22Rv1 (cell line): ENCODE results near the gene AGRP.

Source experiments
- H3K27ac ChIP-seq: fragments of 450-650 bp; 2 replicates; pipeline ENCODE4 v1.5.1; 2017
- ZFX ChIP-seq: fragments of 450-650 bp; IDR thresholded peaks from 2 replicates; pipeline ENCODE4 v1.6.1; 2017; ENCODE audit warnings: antibody characterized with exemption, borderline replicate concordance
- TF ChIP-seq, protein P1 (sequence below): fragments of 450-650 bp; IDR thresholded peaks from 2 replicates; pipeline ENCODE4 v1.5.1; 2017; ENCODE audit warnings: mild to moderate bottlenecking

AGRP gene

DNA sequence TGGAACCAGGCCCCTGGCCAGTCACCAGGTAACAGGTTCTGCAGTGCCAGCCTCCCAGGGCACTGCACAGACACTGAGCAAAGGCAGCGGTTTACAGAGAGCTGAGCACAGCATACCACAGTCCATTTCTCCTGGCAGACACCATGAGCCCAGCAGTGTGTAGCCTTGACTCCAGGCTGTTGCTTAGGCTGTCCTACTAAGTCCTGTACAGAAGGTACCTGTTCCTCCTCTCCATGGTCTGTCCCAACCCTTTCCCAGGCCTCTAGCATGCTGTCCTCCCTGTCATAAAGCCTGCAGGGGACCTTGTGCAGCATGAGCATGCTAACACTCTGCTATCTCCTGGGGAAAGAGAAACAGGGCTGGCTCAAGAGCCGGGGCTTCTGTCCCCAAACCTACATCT is 22.4 kb downstream of the AGRP start:
- peak overlapping the region; percentile 82 for H3K27ac ChIP-seq
- no peak for TF ChIP-seq ZFX
- TF ChIP-seq, protein P1, sequence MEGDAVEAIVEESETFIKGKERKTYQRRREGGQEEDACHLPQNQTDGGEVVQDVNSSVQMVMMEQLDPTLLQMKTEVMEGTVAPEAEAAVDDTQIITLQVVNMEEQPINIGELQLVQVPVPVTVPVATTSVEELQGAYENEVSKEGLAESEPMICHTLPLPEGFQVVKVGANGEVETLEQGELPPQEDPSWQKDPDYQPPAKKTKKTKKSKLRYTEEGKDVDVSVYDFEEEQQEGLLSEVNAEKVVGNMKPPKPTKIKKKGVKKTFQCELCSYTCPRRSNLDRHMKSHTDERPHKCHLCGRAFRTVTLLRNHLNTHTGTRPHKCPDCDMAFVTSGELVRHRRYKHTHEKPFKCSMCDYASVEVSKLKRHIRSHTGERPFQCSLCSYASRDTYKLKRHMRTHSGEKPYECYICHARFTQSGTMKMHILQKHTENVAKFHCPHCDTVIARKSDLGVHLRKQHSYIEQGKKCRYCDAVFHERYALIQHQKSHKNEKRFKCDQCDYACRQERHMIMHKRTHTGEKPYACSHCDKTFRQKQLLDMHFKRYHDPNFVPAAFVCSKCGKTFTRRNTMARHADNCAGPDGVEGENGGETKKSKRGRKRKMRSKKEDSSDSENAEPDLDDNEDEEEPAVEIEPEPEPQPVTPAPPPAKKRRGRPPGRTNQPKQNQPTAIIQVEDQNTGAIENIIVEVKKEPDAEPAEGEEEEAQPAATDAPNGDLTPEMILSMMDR: no peak

DNA sequence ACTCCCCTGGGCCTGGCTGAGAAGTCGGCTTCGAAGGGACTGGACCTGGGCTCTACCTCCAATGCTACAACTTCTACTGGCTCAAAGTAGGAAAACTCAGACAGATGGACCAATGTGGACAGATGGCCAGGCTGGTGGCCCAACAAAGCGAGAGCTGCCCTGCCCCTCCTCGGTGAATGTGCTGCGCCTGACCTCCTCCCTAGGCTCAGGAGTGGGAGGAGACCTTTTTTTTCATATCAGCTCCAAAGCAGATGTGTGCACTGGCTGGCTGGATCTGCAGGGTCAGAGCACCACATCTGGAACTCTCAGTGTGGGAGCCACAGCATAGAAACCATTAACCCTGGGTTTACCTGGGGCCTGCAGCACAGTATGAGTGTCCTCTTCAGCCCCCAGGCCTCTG is 23.2 kb downstream of the AGRP start:
- TF ChIP-seq, protein P1: no peak
- no peak for TF ChIP-seq ZFX
- H3K27ac ChIP-seq: peak overlapping the region; percentile 8; the same call in 1 of the 2 replicates

DNA sequence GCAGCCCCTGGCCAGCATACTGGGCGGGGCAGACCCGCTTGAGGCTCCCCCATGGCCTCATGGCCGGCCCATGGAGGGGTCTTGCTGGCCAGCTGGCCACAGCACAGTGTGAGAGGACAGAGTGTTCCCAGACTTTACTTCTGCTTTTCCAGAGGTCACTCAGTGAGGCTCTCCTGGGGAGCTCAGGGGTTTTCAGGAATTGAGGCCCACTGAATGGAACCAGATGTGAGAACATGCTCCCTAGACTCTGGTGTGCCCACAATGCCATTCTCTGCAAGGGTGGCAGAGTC is 23.5 kb downstream of the AGRP start:
- no peak for TF ChIP-seq ZFX
- TF ChIP-seq, protein P1: no peak
- peak overlapping the region; percentile 8; the same call in 1 of the 2 replicates for H3K27ac ChIP-seq

DNA sequence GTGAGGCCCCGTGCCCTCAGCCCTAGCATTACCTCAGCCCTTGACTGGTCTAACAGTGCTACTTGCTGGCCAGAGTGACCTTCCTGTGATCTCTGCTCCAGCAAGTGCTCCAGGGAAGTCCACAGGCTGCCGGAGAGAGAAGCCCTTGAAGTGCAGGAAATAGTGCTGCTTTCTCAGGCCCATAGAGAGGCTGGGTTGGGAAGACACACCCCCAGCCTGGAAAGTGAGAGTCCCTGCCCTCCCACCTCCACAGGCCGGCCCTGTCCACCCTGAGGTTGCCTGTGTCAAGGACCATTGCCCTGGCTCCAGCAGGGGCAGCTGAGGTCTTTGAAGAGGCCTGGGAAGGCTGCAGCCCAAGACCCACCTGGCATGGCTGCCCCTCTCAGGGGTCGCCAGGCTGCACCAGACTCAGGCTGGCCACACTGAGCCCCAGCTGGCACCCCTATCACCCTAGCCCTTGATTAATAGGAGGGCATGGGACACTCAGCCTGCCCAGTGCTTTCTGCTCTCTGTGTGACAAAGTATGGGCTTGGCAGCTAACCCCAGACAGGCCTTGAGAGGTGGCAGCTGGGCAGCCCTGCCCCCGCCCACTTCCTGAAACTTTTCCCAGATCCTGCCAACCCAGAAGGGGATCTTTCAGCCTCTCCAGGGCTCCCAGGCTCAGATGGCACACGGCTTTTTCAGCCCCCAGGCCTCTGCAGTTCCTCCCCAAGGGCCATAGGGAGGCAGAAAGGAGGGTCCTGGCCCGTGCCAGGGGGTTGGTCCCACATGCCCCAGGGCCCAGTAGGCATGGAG is 24.1 kb downstream of the AGRP start:
- TF ChIP-seq, protein P1: no peak
- TF ChIP-seq ZFX: no peak
- H3K27ac ChIP-seq: peak overlapping the region; percentile 8; the same call in 1 of the 2 replicates

DNA sequence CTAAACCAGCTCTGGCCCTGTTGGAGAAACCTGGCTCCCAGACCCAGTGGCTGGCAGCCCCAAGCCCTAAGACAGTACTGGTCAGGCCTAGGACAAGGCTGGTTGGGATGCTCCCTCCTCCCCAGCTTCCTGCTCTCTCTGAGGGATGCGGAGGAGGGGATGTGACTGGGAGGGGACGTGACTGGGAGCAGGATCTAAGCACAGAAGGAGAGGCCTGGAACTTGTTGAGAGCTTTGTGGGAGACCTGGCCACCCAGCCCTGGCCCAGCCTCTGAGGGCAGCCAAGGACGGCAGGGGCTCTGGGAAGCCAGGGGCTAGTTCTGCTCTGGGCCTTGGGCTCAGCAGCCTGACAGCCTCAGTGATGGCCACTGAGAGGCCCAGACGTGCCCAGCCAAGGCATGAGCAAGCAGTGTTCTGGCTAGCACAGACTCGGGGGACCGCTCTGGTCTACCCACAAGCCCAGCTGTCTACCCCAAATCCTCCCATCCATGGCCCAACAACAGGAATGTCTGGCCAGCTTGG is 25.2 kb downstream of the AGRP start:
- TF ChIP-seq ZFX: no peak
- TF ChIP-seq, protein P1: no peak
- no peak overlapping the region for H3K27ac ChIP-seq

DNA sequence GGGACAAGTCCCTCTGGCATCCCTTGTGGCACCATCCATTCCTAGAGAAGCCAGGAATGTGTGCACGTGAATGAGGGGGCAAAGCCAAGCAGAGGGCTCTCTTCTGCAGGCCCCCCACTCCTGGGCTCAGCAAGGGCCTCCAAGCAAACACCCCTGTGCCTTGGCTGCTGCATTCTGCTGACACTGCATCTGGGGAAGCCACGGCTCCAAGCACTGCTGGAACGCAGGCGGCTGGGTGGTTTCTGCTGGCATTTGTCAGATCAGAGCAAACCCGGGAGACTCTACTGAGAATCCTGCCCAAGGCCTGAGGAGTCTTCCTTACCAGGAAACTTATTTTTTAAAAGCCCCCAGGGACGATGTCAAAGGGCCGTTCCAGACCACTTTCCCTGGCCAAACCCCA is 25.7 kb downstream of the AGRP start:
- H3K27ac ChIP-seq: no peak overlapping the region
- TF ChIP-seq, protein P1: no peak
- no peak for TF ChIP-seq ZFX

DNA sequence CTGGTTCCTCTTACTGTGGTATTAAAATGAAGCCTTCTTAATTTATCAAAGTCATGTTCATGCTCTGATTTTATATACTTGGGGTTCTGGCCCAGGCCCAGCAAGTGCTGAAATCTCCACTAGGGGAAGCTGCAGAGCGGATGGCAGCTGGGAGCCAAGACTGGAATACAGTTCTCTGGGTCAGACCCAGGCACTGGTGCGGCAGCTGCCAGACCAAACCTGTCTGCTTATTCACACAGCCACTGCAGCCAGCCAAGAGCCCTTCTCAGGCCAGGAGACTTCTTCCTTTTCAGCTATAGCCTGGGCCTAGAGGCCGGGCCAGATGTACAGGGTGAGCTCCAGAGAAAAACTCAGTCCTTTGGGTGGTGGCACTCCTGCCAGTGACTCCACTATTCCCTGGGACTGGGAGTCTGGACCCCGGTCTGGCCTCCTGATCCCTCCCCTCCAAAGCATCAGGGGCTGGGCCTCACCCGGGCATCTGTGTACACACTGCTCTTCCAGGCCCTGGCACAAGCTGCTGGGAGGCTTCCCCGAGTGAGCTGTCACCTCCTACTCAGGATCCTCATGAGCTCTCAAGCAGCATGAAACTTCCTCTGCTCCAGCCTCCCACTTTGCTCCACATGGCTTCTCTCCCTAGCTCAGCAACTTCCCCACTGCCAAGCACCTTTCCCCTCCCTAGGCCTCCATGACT is 26.8 kb downstream of the AGRP start:
- TF ChIP-seq, protein P1: peak; percentile 28
- TF ChIP-seq ZFX: no peak
- H3K27ac ChIP-seq: no peak overlapping the region
